GM12875 (cell line): ENCODE data around the gene QRSL1.

Experiments
- H3K4me3 ChIP-seq: one replicate; pipeline ENCODE4 v1.5.1; 2011; ENCODE audit warnings: low read depth, low read length, control low read depth
- TF ChIP-seq, protein P1 (sequence below): IDR thresholded peaks from 2 replicates; pipeline ENCODE4 v1.5.1; 2011; ENCODE audit warnings: low read depth, mild to moderate bottlenecking, control low read depth, inconsistent platforms, low read length, moderate library complexity, borderline replicate concordance; ENCODE audit not compliant: insufficient read depth

The QRSL1 gene

DNA sequence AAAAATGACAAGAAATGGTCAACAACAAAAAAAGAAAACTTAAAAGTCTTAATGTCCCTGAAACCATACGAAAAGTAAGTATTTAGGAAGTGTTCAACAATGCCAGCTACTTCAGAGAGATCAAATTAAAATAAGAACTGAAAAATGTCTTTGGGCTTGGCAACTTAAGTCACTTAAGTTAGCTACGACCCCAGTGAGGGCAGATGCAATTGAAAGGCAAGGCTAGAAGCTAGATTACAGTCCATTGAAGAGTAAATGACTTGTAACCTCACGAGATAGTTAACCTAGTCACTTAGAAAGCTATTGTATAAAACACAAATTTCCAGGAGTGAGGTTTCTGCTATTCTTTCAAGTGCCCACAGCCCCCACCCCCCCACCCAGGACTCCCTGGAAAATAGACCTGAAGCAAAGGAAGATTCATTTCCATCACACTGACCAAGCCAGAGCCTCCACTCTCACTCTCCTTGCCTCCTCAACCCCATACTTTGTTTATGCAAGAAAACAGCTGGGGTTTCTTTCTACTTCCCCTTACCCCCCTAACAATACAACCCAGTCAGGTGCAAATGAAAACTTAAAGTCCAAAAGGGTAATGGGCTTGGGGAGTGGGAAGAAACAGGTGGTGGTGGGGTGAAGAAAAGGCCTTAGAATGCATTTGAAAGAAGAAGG, 14.7 kb upstream of the QRSL1 start:
- TF ChIP-seq, protein P1, sequence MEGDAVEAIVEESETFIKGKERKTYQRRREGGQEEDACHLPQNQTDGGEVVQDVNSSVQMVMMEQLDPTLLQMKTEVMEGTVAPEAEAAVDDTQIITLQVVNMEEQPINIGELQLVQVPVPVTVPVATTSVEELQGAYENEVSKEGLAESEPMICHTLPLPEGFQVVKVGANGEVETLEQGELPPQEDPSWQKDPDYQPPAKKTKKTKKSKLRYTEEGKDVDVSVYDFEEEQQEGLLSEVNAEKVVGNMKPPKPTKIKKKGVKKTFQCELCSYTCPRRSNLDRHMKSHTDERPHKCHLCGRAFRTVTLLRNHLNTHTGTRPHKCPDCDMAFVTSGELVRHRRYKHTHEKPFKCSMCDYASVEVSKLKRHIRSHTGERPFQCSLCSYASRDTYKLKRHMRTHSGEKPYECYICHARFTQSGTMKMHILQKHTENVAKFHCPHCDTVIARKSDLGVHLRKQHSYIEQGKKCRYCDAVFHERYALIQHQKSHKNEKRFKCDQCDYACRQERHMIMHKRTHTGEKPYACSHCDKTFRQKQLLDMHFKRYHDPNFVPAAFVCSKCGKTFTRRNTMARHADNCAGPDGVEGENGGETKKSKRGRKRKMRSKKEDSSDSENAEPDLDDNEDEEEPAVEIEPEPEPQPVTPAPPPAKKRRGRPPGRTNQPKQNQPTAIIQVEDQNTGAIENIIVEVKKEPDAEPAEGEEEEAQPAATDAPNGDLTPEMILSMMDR: no peak
- no peak overlapping the region for H3K4me3 ChIP-seq

GRCh38 chr6:106617302-106617701, 12.1 kb upstream of the QRSL1 start:
- TF ChIP-seq, protein P1: no peak
- H3K4me3 ChIP-seq: no peak overlapping the region

GRCh38 chr6:106617857-106618256, 11.5 kb upstream of the QRSL1 start:
- H3K4me3 ChIP-seq: no peak overlapping the region
- TF ChIP-seq, protein P1: no peak

- TF ChIP-seq, protein P1: no peak
- H3K4me3 ChIP-seq: no peak overlapping the region
Observed at GRCh38 chr6:106618324-106618723, 11.1 kb upstream of the QRSL1 start.

DNA sequence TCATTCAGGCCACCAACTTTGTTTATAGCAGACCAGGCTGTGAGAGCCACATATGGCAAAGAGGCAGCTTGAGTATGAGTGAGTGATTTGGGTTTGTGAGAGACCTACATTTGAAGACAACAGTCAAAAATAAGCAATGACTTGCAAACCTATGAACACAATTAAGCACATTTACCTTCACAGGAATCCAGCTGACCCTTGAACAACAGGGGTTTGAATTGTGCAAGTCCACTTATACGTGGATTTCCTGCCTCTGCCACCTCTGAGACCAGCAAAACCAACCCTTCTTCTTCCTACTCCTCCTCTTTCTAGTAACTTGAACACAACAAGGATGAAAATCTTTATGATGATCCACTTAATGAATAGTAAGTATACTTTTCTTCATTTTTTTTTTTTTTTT, 10.2 kb upstream of the QRSL1 start:
- TF ChIP-seq, protein P1: no peak

GRCh38 chr6:106620931-106621672, 8.3 kb upstream of the QRSL1 start:
- no peak overlapping the region for H3K4me3 ChIP-seq
- TF ChIP-seq, protein P1: no peak

More for the DNA sequence above, 10.2 kb upstream of the QRSL1 start:
- no peak overlapping the region for H3K4me3 ChIP-seq

DNA sequence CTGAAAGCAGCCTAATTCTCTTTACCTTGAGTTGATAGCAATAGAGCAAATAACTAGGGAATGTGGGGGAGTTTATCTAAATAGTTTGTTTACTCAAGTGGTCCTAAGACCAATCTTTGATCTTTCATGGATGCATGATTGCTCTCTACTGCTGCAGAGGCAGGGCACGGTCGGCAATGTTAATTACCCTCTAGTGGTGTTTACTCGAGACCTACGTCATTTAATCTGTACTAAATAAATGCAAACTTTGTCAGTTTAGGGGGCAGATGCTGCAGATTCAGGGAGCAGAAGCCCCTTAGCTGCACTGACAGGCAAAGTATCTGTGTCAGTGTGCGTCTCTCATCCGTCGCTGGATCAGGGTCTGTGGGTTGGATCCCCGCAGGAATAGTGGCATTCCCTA, 7.0 kb upstream of the QRSL1 start:
- TF ChIP-seq, protein P1: no peak
- H3K4me3 ChIP-seq: no peak overlapping the region
